ENCODE results near the gene RRBP1.

The RRBP1 gene

DNA sequence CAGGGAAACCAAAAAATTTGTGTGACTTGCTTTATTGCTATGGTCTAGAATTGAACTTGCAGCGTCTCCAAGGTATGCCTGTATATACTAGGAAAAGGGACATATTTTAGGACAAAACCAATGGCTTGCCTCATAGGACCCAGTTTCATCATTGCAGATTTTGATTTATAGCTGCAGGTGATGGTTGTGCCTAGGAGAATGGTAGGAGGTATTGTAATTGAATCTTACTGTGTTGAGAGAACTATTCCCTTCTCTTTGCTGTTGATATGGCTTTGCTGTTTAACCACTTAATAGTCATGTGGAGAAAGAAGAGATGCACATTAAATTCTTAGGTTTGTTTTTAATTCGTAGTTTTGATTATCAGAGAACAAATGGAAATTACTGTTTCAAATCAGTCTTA is 95.8 kb downstream of the RRBP1 start:
- DNase-seq (ENCODE audit: extremely low spot score) = no peak
- POLR2A ChIA-PET = no interaction called here
- TF ChIP-seq, protein P1, sequence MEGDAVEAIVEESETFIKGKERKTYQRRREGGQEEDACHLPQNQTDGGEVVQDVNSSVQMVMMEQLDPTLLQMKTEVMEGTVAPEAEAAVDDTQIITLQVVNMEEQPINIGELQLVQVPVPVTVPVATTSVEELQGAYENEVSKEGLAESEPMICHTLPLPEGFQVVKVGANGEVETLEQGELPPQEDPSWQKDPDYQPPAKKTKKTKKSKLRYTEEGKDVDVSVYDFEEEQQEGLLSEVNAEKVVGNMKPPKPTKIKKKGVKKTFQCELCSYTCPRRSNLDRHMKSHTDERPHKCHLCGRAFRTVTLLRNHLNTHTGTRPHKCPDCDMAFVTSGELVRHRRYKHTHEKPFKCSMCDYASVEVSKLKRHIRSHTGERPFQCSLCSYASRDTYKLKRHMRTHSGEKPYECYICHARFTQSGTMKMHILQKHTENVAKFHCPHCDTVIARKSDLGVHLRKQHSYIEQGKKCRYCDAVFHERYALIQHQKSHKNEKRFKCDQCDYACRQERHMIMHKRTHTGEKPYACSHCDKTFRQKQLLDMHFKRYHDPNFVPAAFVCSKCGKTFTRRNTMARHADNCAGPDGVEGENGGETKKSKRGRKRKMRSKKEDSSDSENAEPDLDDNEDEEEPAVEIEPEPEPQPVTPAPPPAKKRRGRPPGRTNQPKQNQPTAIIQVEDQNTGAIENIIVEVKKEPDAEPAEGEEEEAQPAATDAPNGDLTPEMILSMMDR (IDR thresholded peaks at IDR 0.05; ENCODE audit: control extremely low read depth, extremely low read depth, low read depth, missing control alignments) = no peak
- CTCF ChIA-PET = interaction anchor here (1.0 to 4.7 kb wide), 4 partner anchors 8 to 16 kb away, joined by 3 to 14 read pairs (median 4); partner anchors contain the start of gene DSTN

DNA sequence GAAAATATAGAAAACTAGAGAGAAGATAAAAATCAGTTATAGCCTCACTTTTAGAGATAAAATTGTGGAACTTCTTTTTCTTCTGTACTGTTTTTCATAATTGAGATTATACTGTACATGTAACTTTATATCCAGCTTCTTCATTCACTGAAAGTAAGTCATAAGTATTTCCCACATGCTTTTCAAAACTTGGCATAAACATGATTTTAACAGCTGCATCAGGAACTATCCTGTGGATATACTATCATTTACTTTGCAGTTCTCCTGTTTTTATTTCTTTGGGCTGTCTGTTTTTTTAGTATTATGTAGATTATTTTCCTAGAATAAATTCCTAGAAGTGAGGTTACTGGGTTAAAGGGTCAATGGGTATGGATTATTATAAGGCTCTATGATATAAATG is 97.4 kb downstream of the RRBP1 start:
- TF ChIP-seq, protein P1 (IDR thresholded peaks at IDR 0.05; ENCODE audit: control extremely low read depth, extremely low read depth, low read depth, missing control alignments) = no peak
- ChIA-PET POLR2A (no interaction called here), CTCF (interaction anchor here (4.7 kb wide), 1 partner anchor 14 kb away, joined by 14 read pairs; the partner anchor contains the start of gene DSTN)
- DNase-seq (ENCODE audit: extremely low spot score) = no peak

DNA sequence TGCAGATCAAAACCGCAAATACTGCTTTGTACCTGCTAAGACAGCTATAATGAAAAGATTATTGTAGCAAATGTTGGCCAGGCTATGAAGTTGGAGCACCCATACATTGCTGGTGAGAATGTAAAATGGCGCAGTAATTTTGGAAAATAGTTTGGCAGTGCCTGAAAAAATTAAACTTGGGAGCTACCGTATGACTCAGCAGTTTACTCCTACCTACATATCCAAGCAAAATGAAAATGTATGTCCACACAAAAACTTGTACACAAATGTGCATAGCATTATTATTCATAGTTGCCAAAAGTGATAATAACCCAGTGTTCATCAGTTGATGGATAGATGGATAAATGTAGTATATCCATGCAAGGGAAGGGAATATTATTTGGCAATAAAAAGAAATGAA is 98.9 kb downstream of the RRBP1 start:
- CTCF ChIA-PET = interaction anchor here (1.0 to 1.6 kb wide), 3 partner anchors 9 to 18 kb away, joined by 3 to 6 read pairs (median 5); no protein-coding TSS in a partner anchor
- POLR2A ChIA-PET = no interaction called here
- DNase-seq (ENCODE audit: extremely low spot score) = no peak
- TF ChIP-seq, protein P1 (IDR thresholded peaks at IDR 0.05; ENCODE audit: control extremely low read depth, extremely low read depth, low read depth, missing control alignments) = no peak

DNA sequence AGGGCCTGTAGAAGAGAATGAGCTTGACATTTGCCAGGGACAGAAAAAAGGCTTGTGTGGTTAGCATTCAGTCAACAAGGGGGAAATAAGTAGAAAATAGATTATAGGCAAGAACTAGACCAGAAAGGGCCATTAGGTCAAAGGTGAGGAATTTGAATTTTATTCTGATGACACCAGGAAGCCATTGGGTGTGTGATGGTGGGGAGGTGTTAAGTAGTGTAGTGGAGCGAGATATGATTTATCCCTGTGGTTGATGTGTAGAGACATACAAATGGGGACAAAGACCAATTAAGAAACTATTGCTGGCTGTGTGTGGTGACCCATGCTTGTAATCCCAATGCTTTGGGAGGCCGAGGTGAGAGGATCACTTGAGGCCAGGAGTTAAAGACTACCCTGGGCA is 101.1 kb downstream of the RRBP1 start:
- ChIA-PET POLR2A (no interaction called here), CTCF (interaction anchor here (4.3 kb wide), 1 partner anchor 11 kb away, joined by 14 read pairs; the partner anchor contains the start of gene DSTN)

DNA sequence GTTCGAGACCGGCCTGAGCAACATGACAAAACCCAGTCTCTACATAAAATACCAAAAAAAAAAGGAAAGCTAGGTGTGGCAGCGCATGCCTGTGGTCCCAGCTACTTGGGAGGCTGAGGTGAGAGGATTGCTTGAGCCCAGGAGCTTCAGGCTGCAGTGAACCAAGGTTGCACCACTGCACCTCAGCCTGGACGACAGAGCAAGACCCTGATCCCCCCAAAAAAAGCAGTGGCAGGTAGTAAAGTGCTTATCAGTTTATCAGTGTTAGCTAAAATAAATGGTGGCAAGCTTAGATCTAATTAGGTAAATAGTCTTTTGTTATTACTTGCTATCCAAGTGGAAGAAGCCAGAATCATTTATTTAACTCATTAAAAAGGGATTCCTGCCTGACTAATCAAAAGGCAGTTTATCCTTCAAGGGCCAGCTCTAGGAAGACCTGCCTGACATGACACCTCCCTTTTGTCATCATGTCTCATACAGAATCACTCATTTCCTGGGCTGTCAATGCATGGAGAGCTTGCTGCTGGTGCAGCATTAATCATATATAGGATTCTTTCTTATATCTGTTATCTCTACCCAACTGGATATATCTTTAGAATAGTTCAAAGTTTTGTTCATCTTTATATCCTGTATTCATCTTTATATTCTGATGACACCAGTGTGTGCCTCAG is 102.5 kb downstream of the RRBP1 start:
- DNase-seq (ENCODE audit: extremely low spot score) = no peak
- ChIA-PET CTCF (interaction anchor here (0.9 to 4.3 kb wide), 3 partner anchors 8 to 11 kb away, joined by 3 to 14 read pairs (median 3); partner anchors contain the start of gene DSTN), POLR2A (no interaction called here)
- TF ChIP-seq, protein P1 (IDR thresholded peaks at IDR 0.05; ENCODE audit: control extremely low read depth, extremely low read depth, low read depth, missing control alignments) = no peak

More for the DNA sequence above, 101.1 kb downstream of the RRBP1 start:
- no peak for DNase-seq (ENCODE audit: extremely low spot score)
- TF ChIP-seq, protein P1 (IDR thresholded peaks at IDR 0.05; ENCODE audit: control extremely low read depth, extremely low read depth, low read depth, missing control alignments) = no peak

DNA sequence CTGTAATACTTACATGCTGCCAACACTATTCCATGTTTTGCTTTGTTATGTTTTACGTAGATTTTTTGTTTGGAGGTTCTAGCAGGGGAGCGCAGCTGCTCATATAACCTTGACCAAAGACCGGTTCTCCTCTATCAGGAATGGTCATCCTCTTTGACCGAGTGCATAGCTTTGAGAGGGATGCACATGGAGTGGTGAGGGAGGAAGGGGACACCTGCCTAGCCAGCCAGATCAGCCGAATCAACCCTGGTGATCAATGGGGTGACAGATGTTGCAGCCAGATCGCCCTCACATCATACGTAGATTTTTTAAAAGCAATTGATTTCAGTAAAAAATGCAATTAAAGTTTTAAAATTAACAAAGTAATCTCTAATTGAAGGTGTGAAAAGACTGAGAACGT is 105.8 kb downstream of the RRBP1 start:
- no peak for DNase-seq (ENCODE audit: extremely low spot score)
- CTCF ChIA-PET = no interaction called here
- TF ChIP-seq, protein P1 (IDR thresholded peaks at IDR 0.05; ENCODE audit: control extremely low read depth, extremely low read depth, low read depth, missing control alignments) = no peak
- POLR2A ChIA-PET = no interaction called here
